Naive thymus-derived CD4-positive, alpha-beta T cell (primary cell): ENCODE results near the gene IFNLR1. TPM values are rescaled to one million over a fixed set of nuclear protein-coding genes. Genes with fewer than 3 reads are reported as not detected.

Experiments used
- ATAC-seq: fragments of 150-1000 bp; cut with Tn5 transposase; 2 replicates; pipeline ENCODE4 v1.10.0; 2021; ENCODE audit warnings: mild to moderate bottlenecking, moderate library complexity
- CTCF ChIA-PET: fragments of 350-600 bp; sonication (Branson Sonifier 250); formaldehyde crosslinking; loops from one replicate; lab custom pipeline; 2021; ENCODE audit warnings: antibody characterized with exemption; lab: Charles Lee
- POLR2A ChIA-PET: fragments of 350-600 bp; sonication (Branson Sonifier 250); formaldehyde crosslinking; loops from one replicate; lab custom pipeline; 2021; ENCODE audit warnings: antibody characterized with exemption, inconsistent platforms; lab: Charles Lee
- DNase-seq, 9 donors: peaks; one replicate each; pipeline versions ENCODE4 v3.0.0 to v3.0.0-alpha.2; 2020 to 2022; ENCODE audit warnings: mixed read lengths in 1 of 9
- H3K27ac ChIP-seq: one replicate; pipeline ENCODE4 v1.7.0; 2013; ENCODE audit warnings: mild to moderate bottlenecking, low read depth, low read length, moderate library complexity
- H3K27me3 ChIP-seq, 2 donors: one replicate each; pipeline ENCODE4 v1.7.0; 2013; ENCODE audit warnings: low read length in 2 of 2, mild to moderate bottlenecking in 2 of 2, moderate library complexity in 2 of 2; ENCODE audit not compliant: control insufficient read depth in 2 of 2, insufficient read depth in 2 of 2
- H3K36me3 ChIP-seq, 3 experiments: 1 replicate in 2 of 3; 2 replicates in 1 of 3; pipeline ENCODE4 v1.7.0; 2013; ENCODE audit warnings: low read length in 3 of 3, mild to moderate bottlenecking in 3 of 3, moderate library complexity in 1 of 3; ENCODE audit not compliant: insufficient read depth in 3 of 3, control insufficient read depth in 2 of 3
- H3K4me1 ChIP-seq, 2 donors: one replicate each; pipeline ENCODE4 v1.7.0; 2013; ENCODE audit warnings: low read length in 2 of 2, mild to moderate bottlenecking in 2 of 2, moderate library complexity in 1 of 2; ENCODE audit not compliant: control insufficient read depth in 2 of 2, insufficient read depth in 2 of 2
- H3K4me3 ChIP-seq: 2 replicates; pipeline ENCODE4 v1.7.0; 2013; ENCODE audit warnings: mild to moderate bottlenecking, low read length
- H3K9me3 ChIP-seq, 3 experiments: 1 replicate in 2 of 3; 2 replicates in 1 of 3; pipeline ENCODE4 v1.7.0; 2013; ENCODE audit warnings: low read length in 3 of 3; ENCODE audit not compliant: control insufficient read depth in 2 of 3
- H3K27ac Mint-ChIP-seq, 9 donors: one replicate each; pipeline ENCODE4 v1.8.0; 2020 to 2022; ENCODE audit warnings: mixed read lengths in 9 of 9, mild to moderate bottlenecking in 8 of 9, moderate library complexity in 5 of 9, inconsistent platforms in 2 of 9
- H3K27me3 Mint-ChIP-seq, 5 donors: one replicate each; pipeline ENCODE4 v1.8.0; 2021 to 2022; ENCODE audit warnings: mixed read lengths in 5 of 5, mild to moderate bottlenecking in 1 of 5
- H3K36me3 Mint-ChIP-seq, 5 donors: one replicate each; pipeline ENCODE4 v1.8.0; 2020 to 2022; ENCODE audit warnings: mixed read lengths in 5 of 5, mild to moderate bottlenecking in 3 of 5, inconsistent platforms in 1 of 5
- H3K4me1 Mint-ChIP-seq, 7 donors: one replicate each; pipeline ENCODE4 v1.8.0; 2020 to 2022; ENCODE audit warnings: mixed read lengths in 7 of 7, mild to moderate bottlenecking in 3 of 7, inconsistent platforms in 1 of 7
- H3K4me3 Mint-ChIP-seq, 10 donors: one replicate each; pipeline ENCODE4 v1.8.0; 2020 to 2022; ENCODE audit warnings: mild to moderate bottlenecking in 10 of 10, mixed read lengths in 10 of 10, moderate library complexity in 6 of 10, inconsistent platforms in 2 of 10
- H3K9me3 Mint-ChIP-seq, 11 donors: one replicate each; pipeline ENCODE4 v1.8.0; 2020 to 2022; ENCODE audit warnings: mixed read lengths in 11 of 11, mild to moderate bottlenecking in 4 of 11, inconsistent platforms in 1 of 11, moderate library complexity in 1 of 11
- intact Hi-C, 2 donors: fragments of 100-400 bp; cut with micrococcal nuclease; formaldehyde crosslinking; loops; one replicate each; pipeline ENCODE4 v1.15.1; 2023
- polyA plus RNA-seq, 2 donors: library from polyadenylated mRNA; unstranded; fragments of 300-500 nt; fragmentation: Illumina TruSeq; gene quantifications; one replicate each; pipeline ENCODE4 v1.2.3, GENCODE V29; 2021
- total RNA-seq, 6 experiments: library from RNA in 5 of 6; stranded (reverse) in 5 of 6; gene quantifications; 1 replicate in 5 of 6; 2 replicates in 1 of 6; pipeline ENCODE4 v1.2.3 and lab custom pipeline; 2021 to 2026

The IFNLR1 gene
- total and polyA plus RNA-seq, 7 experiments from 2014 or later = 0.08 to 3.9 (median 1.5) TPM

DNA sequence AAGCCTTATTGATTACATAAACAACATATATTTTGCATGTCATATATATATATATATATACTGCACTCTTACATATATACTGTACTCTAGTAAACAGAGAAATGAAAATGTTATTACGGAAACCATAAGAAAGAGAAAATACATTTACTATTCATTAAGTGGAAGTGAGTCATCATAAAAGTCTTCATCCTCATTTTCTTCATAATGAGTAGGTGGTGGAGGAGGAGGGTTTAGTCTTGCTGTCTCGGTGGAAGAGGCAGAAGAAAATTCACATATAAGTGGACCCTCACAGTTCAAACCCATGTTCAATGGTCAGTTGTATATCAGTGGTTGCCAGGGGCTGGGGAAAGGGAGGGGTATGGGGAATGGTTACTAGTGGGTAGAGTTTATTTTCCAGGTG, 8.0 kb upstream of the IFNLR1 start:
- POLR2A ChIA-PET = no interaction called here

GRCh38 chr1:24193046-24193445, 6.0 kb upstream of the IFNLR1 start:
- Mint-ChIP-seq H3K9me3 (peaks cover 0 to 3% (median 0%) of the 10 kb centered on the region in 11 donors), H3K27ac (peak overlapping the region in 2 of 9 donors; percentile 36 to 55), H3K27me3 (peaks cover 0 to 5% (median 0%) of the 10 kb centered on the region in 5 donors), H3K36me3 (peaks cover 0 to 5% (median 0%) of the 10 kb centered on the region in 5 donors), H3K4me3 (no peak overlapping the region), H3K4me1 (peaks cover 16 to 51% (median 22%) of the 10 kb centered on the region in 7 donors)
- peaks cover 10 to 11% of the 10 kb centered on the region in 2 donors for H3K4me1 ChIP-seq
- ChIA-PET POLR2A (no interaction called here), CTCF (interaction anchor here (0.6 to 0.7 kb wide), 2 partner anchors 259 to 332 kb away, joined by 3 to 5 read pairs; no protein-coding TSS in a partner anchor)
- no peak for ATAC-seq
- H3K27ac ChIP-seq = no peak overlapping the region
- no peak for DNase-seq
- intact Hi-C loops = loop anchor here in 1 of 2 donors (10.0 kb wide), 1 partner anchor 312 kb away; the partner anchor contains the start of gene RCAN3
- H3K9me3 ChIP-seq = no peaks in the 10 kb centered on the region
- H3K27me3 ChIP-seq = no peaks in the 10 kb centered on the region
- no peak overlapping the region for H3K4me3 ChIP-seq
- H3K36me3 ChIP-seq = no peaks in the 10 kb centered on the region

More for the DNA sequence above, 8.0 kb upstream of the IFNLR1 start:
- peaks cover 3 to 45% (median 16%) of the 10 kb centered on the region in 7 donors for H3K4me1 Mint-ChIP-seq
- no peak overlapping the region for H3K27ac Mint-ChIP-seq
- ATAC-seq (no peak), DNase-seq (no peak)
- no peaks in the 10 kb centered on the region for H3K36me3 ChIP-seq
- peaks cover 0 to 3% (median 0%) of the 10 kb centered on the region in 5 donors for H3K36me3 Mint-ChIP-seq
- no peaks in the 10 kb centered on the region for H3K9me3 ChIP-seq
- CTCF ChIA-PET = interaction anchor here (1.1 to 7.6 kb wide), 3 partner anchors 197 to 392 kb away, joined by 5 to 253 read pairs (median 7); no protein-coding TSS in a partner anchor
- H3K27me3 Mint-ChIP-seq = no peaks in the 10 kb centered on the region
- no peak overlapping the region for H3K4me3 ChIP-seq
- H3K27ac ChIP-seq = no peak overlapping the region
- intact Hi-C loops = loop anchor here in 1 of 2 donors (10.0 kb wide), 1 partner anchor 310 kb away; the partner anchor contains the start of gene RCAN3
- peaks cover 0 to 3% (median 0%) of the 10 kb centered on the region in 11 donors for H3K9me3 Mint-ChIP-seq
- H3K27me3 ChIP-seq = no peaks in the 10 kb centered on the region
- no peak overlapping the region for H3K4me3 Mint-ChIP-seq
- H3K4me1 ChIP-seq = peaks cover under 1 to 7% of the 10 kb centered on the region in 2 donors

DNA sequence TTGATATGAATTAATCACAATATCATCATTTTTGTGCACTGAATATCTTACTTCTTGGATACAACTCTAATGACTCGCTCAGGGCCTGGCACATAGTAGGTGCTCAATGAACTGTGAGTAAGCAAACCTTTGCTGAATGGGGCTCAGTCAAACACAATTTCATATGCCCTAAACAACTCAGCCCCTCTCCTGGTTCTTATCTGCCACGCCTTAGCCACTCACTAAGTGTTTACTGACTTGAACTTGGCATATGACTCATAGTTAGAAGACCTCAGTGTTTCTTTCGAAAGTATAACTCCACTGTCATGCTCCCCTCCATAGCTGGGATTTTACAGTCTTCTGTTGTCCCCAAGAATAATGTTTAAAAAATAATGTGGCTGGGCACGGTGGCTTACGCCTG, 4.8 kb upstream of the IFNLR1 start:
- peaks cover 0 to 3% (median 0%) of the 10 kb centered on the region in 11 donors for H3K9me3 Mint-ChIP-seq
- DNase-seq (peak in 1 of 9 donors; percentile 29), ATAC-seq (peak; percentile 33)
- Histone ChIP-seq H3K4me1 (peaks cover 16% of the 10 kb centered on the region in 2 donors), H3K4me3 (no peak overlapping the region), H3K36me3 (no peaks in the 10 kb centered on the region), H3K27me3 (no peaks in the 10 kb centered on the region), H3K27ac (no peak overlapping the region), H3K9me3 (no peaks in the 10 kb centered on the region)
- peaks cover 0 to 8% (median 0%) of the 10 kb centered on the region in 5 donors for H3K27me3 Mint-ChIP-seq
- ChIA-PET CTCF (interaction anchor here (0.6 to 1.1 kb wide), 2 partner anchors 199 to 1221 kb away, joined by 3 to 4 read pairs; no protein-coding TSS in a partner anchor), POLR2A (no interaction called here)
- peaks cover 0 to 5% (median 0%) of the 10 kb centered on the region in 5 donors for H3K36me3 Mint-ChIP-seq
- intact Hi-C loops = loop anchor here in 1 of 2 donors (10.0 kb wide), 1 partner anchor 313 kb away; the partner anchor contains the start of gene RCAN3
- peak overlapping the region in 1 of 10 donors; percentile 27 for H3K4me3 Mint-ChIP-seq
- peaks cover 16 to 54% (median 24%) of the 10 kb centered on the region in 7 donors for H3K4me1 Mint-ChIP-seq
- H3K27ac Mint-ChIP-seq = peak overlapping the region in 2 of 9 donors; percentile 53 to 71

- Histone ChIP-seq H3K9me3 (no peaks in the 10 kb centered on the region), H3K27me3 (no peaks in the 10 kb centered on the region), H3K36me3 (no peaks in the 10 kb centered on the region), H3K4me3 (no peak overlapping the region), H3K4me1 (peaks cover 16 to 24% of the 10 kb centered on the region in 2 donors), H3K27ac (no peak overlapping the region)
- ChIA-PET POLR2A (interaction anchor here (1.1 kb wide), 1 partner anchor 8 kb away, joined by 3 read pairs; no protein-coding TSS in a partner anchor), CTCF (interaction anchor here (1.1 to 4.3 kb wide), 3 partner anchors 9 to 202 kb away, joined by 3 to 27 read pairs (median 4); no protein-coding TSS in a partner anchor)
- H3K27me3 Mint-ChIP-seq = peaks cover 0 to 13% (median 0%) of the 10 kb centered on the region in 5 donors
- no peak for DNase-seq
- H3K9me3 Mint-ChIP-seq = peaks cover 0 to 3% (median 0%) of the 10 kb centered on the region in 11 donors
- H3K4me1 Mint-ChIP-seq = peaks cover 22 to 58% (median 29%) of the 10 kb centered on the region in 7 donors
- peak overlapping the region in 3 of 9 donors; percentile 53 to 71 (median 53) for H3K27ac Mint-ChIP-seq
- intact Hi-C loops = loop anchor here in 1 of 2 donors (10.0 kb wide), 1 partner anchor 314 kb away; the partner anchor contains the start of gene RCAN3
- no peak for ATAC-seq
- peak overlapping the region in 1 of 10 donors; percentile 18 for H3K4me3 Mint-ChIP-seq
- peaks cover 0 to 5% (median 0%) of the 10 kb centered on the region in 5 donors for H3K36me3 Mint-ChIP-seq
These were observed 3.9 kb upstream of the IFNLR1 start for GRCh38 chr1:24190983-24191461.

DNA sequence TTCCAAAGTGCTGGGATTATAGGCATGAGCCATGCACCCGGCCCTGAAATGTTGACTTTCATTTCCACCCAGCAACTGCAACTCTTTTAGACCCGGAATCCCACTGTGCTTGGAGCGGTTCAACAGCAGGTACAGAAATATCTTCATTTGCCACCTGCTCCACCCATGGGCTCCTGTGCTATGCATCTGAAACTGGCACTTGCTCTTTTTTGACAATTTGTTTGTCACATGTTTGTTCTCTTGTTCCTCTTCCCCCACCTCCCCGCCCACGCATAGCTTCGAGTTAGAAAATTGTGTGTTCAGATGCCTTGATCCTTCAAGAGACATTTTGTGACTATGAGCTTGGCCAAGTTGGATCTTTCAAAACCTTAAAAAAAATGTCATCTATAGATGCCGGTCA, 2.4 kb upstream of the IFNLR1 start:
- Histone ChIP-seq H3K9me3 (no peaks in the 10 kb centered on the region), H3K27ac (no peak overlapping the region), H3K4me3 (no peak overlapping the region), H3K4me1 (peaks cover 16 to 27% of the 10 kb centered on the region in 2 donors), H3K27me3 (no peaks in the 10 kb centered on the region), H3K36me3 (no peaks in the 10 kb centered on the region)
- no peak for DNase-seq
- ChIA-PET CTCF (interaction anchor here (0.5 to 4.3 kb wide), 6 partner anchors 8 to 509 kb away, joined by 3 to 27 read pairs (median 3); no protein-coding TSS in a partner anchor), POLR2A (no interaction called here)
- peak overlapping the region in 9 of 10 donors; percentile 14 to 82 (median 25) for H3K4me3 Mint-ChIP-seq
- peaks cover 0 to 13% (median 0%) of the 10 kb centered on the region in 5 donors for H3K27me3 Mint-ChIP-seq
- peaks cover 0 to 5% (median 0%) of the 10 kb centered on the region in 5 donors for H3K36me3 Mint-ChIP-seq
- H3K9me3 Mint-ChIP-seq = peaks cover 0 to 3% (median 0%) of the 10 kb centered on the region in 11 donors
- peak; percentile 24 for ATAC-seq
- H3K4me1 Mint-ChIP-seq = peaks cover 16 to 52% (median 32%) of the 10 kb centered on the region in 7 donors
- intact Hi-C loops = loop anchor here (5.0 kb wide), 1 partner anchor 37 kb away; no protein-coding TSS in a partner anchor
- peak overlapping the region in 4 of 9 donors; percentile 36 to 69 (median 64) for H3K27ac Mint-ChIP-seq

GRCh38 chr1:24186711-24186992, 437 bp downstream of the IFNLR1 start:
- Histone ChIP-seq H3K36me3 (no peaks in the 10 kb centered on the region), H3K27ac (peak overlapping the region; percentile 65), H3K27me3 (no peaks in the 10 kb centered on the region), H3K9me3 (no peaks in the 10 kb centered on the region), H3K4me1 (peaks cover 16 to 27% of the 10 kb centered on the region in 2 donors), H3K4me3 (peak overlapping the region; percentile 73)
- Mint-ChIP-seq H3K36me3 (peaks cover 0 to 5% (median 0%) of the 10 kb centered on the region in 5 donors), H3K4me3 (peak overlapping the region; percentile 78 to 86 (median 84)), H3K27me3 (peaks cover 0 to 13% (median 0%) of the 10 kb centered on the region in 5 donors), H3K9me3 (peaks cover 0 to 3% (median 0%) of the 10 kb centered on the region in 11 donors), H3K27ac (peak overlapping the region in 7 of 9 donors; percentile 33 to 74 (median 63)), H3K4me1 (peaks cover 16 to 34% (median 32%) of the 10 kb centered on the region in 7 donors)
- ChIA-PET POLR2A (no interaction called here), CTCF (interaction anchor here (2.8 kb wide), 1 partner anchor 205 kb away, joined by 14 read pairs; no protein-coding TSS in a partner anchor)
- DNase-seq = no peak
- intact Hi-C loops = loop anchor here (5.0 kb wide), 1 partner anchor 34 kb away; no protein-coding TSS in a partner anchor
- ATAC-seq = no peak
